Uterus (tissue), 2 donors: Measurements from ENCODE around the gene PRKG1.

Experiments
- CTCF ChIP-seq, 4 experiments: fragments of 200-600 bp in 2 of 4; fragments of 450-650 bp in 2 of 4; sonication (generic) in 2 of 4; IDR thresholded peaks; one replicate each; pipeline ENCODE4 v1.5.1; 2016 to 2019; ENCODE audit warnings: antibody characterized with exemption in 4 of 4, mild to moderate bottlenecking in 2 of 4, moderate library complexity in 1 of 4
- POLR2A ChIP-seq, 2 donors: fragments of 450-650 bp; IDR thresholded peaks; one replicate each; pipeline ENCODE4 v1.6.1; 2016; ENCODE audit warnings: antibody characterized with exemption in 2 of 2, mild to moderate bottlenecking in 1 of 2, moderate library complexity in 1 of 2

DNA sequence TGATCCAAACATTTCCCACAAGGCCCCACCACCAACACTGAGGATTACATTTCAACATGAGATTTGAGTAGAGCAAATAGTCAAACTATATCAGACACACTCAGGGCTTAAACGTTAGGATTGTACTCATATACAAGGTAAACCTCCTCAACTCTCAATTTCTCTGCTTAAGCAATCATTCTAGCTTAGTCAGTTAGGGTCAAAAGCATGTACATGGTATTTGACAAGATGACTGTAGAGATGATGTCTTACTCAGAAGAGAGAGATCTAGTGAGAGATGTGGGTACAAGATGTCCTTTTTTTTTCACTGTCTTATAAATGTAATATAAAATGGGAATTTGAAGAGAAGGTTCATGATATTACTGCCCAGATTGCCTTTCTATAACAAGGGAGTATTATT, 270.1 kb downstream of the PRKG1 start:
- no peak for TF ChIP-seq CTCF (IDR thresholded peaks at IDR 0.05)
- no peak for TF ChIP-seq POLR2A (IDR thresholded peaks at IDR 0.05)
